Stimulated activated naive CD4-positive, alpha-beta T cell treated with Interleukin-2 at 50 U/mL for 16 hours (primary cell): ENCODE data around the gene NOM1.

Source experiments
- DNase-seq: peaks from one replicate; lab custom pipeline; 2025; lab: John Stamatoyannopoulos, UW

Gene NOM1

GRCh38 chr7:156984174-156984891 is 34.8 kb downstream of the NOM1 start:
- DNase-seq: no peak

GRCh38 chr7:156985101-156985992 is 35.8 kb downstream of the NOM1 start:
- DNase-seq: no peak

GRCh38 chr7:156986378-156986777 is 36.9 kb downstream of the NOM1 start:
- no peak for DNase-seq

GRCh38 chr7:156988343-156989185 is 39.1 kb downstream of the NOM1 start:
- DNase-seq: no peak

- DNase-seq: no peak
These were observed 40.4 kb downstream of the NOM1 start for GRCh38 chr7:156989766-156990535.

- DNase-seq: no peak
These were observed 43.8 kb downstream of the NOM1 start for GRCh38 chr7:156993021-156993924.

GRCh38 chr7:156993925-156994235 is 44.4 kb downstream of the NOM1 start:
- no peak for DNase-seq

GRCh38 chr7:156994417-156994816 is 44.9 kb downstream of the NOM1 start:
- no peak for DNase-seq

GRCh38 chr7:156998988-156999957 is 49.8 kb downstream of the NOM1 start:
- DNase-seq: no peak

GRCh38 chr7:156999958-157000726 is 50.6 kb downstream of the NOM1 start:
- DNase-seq: no peak

GRCh38 chr7:157000741-157001653 is 51.5 kb downstream of the NOM1 start:
- DNase-seq: no peak

- DNase-seq: no peak
These were observed 52.7 kb downstream of the NOM1 start for GRCh38 chr7:157001920-157002818.

- no peak for DNase-seq
These were observed 53.4 kb downstream of the NOM1 start for GRCh38 chr7:157002819-157003421.

GRCh38 chr7:157003445-157003755 is 53.9 kb downstream of the NOM1 start:
- no peak for DNase-seq

GRCh38 chr7:157003756-157004520 is 54.4 kb downstream of the NOM1 start:
- no peak for DNase-seq
